ENCODE results near the gene NKIRAS1. TPM values are rescaled to one million over a fixed set of nuclear protein-coding genes. Genes with fewer than 3 reads are reported as not detected.

The NKIRAS1 gene
- total RNA-seq, 1 donor from 2014 or later = 30.9 TPM

DNA sequence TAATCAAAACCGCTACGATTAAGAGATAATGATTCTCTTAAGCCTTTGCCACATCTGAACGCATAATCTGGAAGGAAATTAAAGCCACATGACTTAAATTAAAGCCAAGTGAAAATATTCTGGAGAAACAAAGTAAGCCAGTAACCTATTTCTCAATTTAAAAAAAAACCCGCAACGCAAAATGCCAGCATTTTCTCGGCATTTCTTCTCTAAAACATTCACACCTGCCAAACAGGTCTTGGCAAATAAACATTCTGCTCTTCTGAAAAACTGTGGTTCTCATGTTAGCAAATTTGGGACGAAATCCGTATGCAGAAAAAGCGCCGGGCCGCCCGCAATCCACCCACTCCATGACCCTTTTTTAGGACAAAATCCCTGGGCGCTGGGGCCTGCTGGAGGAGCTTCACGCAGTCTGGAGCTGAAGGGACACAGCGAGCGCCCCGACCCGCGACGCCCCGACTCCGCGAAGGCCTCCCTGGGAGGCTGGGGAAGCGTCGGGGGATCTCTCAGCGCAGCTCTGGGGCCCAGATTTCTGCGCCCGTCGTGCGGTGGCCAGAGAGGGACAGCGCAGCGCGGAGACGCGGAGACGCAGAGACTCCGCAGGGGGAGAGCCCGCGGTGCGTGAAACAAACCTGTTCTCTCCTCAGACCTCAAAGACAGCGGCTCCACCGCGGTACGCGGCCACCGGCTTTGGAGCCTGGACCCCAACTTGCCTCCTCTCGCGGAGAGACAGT is 471 bp downstream of the NKIRAS1 start:
- Histone ChIP-seq H3F3A (ENCODE audit: low read depth) (peaks cover 35% of the 10 kb centered on the region), H3K4me3 (peak overlapping the region; percentile 88), H3K36me3 (peaks cover 19% of the 10 kb centered on the region), H3K4me1 (peaks cover 21% of the 10 kb centered on the region), H3K9me3 (ENCODE audit: low read depth) (no peaks in the 10 kb centered on the region), H3K79me2 (ENCODE audit: low read depth) (peaks cover 86% of the 10 kb centered on the region), H3K27ac (peak overlapping the region; percentile 29), H3K9ac (peak overlapping the region; percentile 70), H3K4me2 (peak overlapping the region; percentile 96), H4K20me1 (ENCODE audit: low read depth) (peaks cover 47% of the 10 kb centered on the region), H2AFZ (replicated peaks) (peak overlapping the region; percentile 59), H3K27me3 (no peaks in the 10 kb centered on the region)
- peaks cover 41% of the 10 kb centered on the region for H3K4me1 Mint-ChIP-seq
- H3K4me3 Mint-ChIP-seq = peak overlapping the region; percentile 99
- H3K27me3 Mint-ChIP-seq (ENCODE audit: insufficient read depth, low read depth) = peaks cover 2% of the 10 kb centered on the region
- TF ChIP-seq EZH2phosphoT487 (IDR thresholded peaks at IDR 0.05) (no peak), EZH2 (IDR thresholded peaks at IDR 0.05) (peak; percentile 22)
- H3K27ac Mint-ChIP-seq = peak overlapping the region; percentile 98
- H3K9me3 Mint-ChIP-seq = peaks cover 3% of the 10 kb centered on the region
- peaks cover 35% of the 10 kb centered on the region for H3K36me3 Mint-ChIP-seq
- no peak for DNase-seq (ENCODE audit: low spot score)

DNA sequence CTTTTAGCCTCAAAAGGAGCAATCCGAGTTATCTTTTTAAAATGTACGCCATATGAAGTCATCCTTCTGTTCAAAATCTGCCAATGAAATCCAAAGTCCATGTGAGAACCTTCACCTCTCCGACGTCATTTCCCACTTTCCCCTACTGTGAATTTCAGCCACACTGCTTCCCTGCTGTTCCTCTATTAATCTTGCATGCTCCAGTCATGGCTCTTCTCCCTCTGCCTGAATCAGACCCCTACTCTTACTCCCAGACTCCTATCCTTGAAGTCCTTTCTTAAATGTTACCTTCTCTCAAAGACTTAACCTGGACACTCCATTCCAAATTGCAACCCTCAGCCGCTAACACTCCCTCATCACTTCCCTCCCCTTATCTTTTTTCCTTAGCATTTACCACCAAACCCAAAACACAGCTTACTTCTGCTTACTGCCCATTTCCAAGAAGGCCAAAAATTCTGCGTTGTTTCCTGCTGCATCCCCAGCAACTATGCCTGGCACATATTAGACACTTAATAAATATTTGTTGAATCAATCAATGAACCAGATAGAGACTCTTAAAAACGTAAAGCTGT is 1.2 kb downstream of the NKIRAS1 start:
- TF ChIP-seq EZH2phosphoT487 (IDR thresholded peaks at IDR 0.05) (no peak), EZH2 (IDR thresholded peaks at IDR 0.05) (no peak)
- TF ChIP-seq, protein P1, sequence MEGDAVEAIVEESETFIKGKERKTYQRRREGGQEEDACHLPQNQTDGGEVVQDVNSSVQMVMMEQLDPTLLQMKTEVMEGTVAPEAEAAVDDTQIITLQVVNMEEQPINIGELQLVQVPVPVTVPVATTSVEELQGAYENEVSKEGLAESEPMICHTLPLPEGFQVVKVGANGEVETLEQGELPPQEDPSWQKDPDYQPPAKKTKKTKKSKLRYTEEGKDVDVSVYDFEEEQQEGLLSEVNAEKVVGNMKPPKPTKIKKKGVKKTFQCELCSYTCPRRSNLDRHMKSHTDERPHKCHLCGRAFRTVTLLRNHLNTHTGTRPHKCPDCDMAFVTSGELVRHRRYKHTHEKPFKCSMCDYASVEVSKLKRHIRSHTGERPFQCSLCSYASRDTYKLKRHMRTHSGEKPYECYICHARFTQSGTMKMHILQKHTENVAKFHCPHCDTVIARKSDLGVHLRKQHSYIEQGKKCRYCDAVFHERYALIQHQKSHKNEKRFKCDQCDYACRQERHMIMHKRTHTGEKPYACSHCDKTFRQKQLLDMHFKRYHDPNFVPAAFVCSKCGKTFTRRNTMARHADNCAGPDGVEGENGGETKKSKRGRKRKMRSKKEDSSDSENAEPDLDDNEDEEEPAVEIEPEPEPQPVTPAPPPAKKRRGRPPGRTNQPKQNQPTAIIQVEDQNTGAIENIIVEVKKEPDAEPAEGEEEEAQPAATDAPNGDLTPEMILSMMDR (IDR thresholded peaks at IDR 0.05) = no peak
- H3K4me3 ChIP-seq = peak overlapping the region; percentile 88
- DNase-seq (ENCODE audit: low spot score) = peak; percentile 21
- no peak overlapping the region for H2AFZ ChIP-seq (replicated peaks)
- peaks cover 28% of the 10 kb centered on the region for H3F3A ChIP-seq (ENCODE audit: low read depth)
- peaks cover 44% of the 10 kb centered on the region for H4K20me1 ChIP-seq (ENCODE audit: low read depth)
- Mint-ChIP-seq H3K27me3 (ENCODE audit: insufficient read depth, low read depth) (peaks cover 2% of the 10 kb centered on the region), H3K9me3 (peaks cover 3% of the 10 kb centered on the region), H3K27ac (peak overlapping the region; percentile 17), H3K4me3 (peak overlapping the region; percentile 99), H3K4me1 (peaks cover 41% of the 10 kb centered on the region), H3K36me3 (peaks cover 37% of the 10 kb centered on the region)
- peaks cover 21% of the 10 kb centered on the region for H3K4me1 ChIP-seq
- H3K79me2 ChIP-seq (ENCODE audit: low read depth) = peaks cover 93% of the 10 kb centered on the region
- H3K36me3 ChIP-seq = peaks cover 19% of the 10 kb centered on the region
- H3K27me3 ChIP-seq = no peaks in the 10 kb centered on the region
- H3K27ac ChIP-seq = no peak overlapping the region
- H3K4me2 ChIP-seq = peak overlapping the region; percentile 96
- H3K9ac ChIP-seq = peak overlapping the region; percentile 70
- H3K9me3 ChIP-seq (ENCODE audit: low read depth) = no peaks in the 10 kb centered on the region

DNA sequence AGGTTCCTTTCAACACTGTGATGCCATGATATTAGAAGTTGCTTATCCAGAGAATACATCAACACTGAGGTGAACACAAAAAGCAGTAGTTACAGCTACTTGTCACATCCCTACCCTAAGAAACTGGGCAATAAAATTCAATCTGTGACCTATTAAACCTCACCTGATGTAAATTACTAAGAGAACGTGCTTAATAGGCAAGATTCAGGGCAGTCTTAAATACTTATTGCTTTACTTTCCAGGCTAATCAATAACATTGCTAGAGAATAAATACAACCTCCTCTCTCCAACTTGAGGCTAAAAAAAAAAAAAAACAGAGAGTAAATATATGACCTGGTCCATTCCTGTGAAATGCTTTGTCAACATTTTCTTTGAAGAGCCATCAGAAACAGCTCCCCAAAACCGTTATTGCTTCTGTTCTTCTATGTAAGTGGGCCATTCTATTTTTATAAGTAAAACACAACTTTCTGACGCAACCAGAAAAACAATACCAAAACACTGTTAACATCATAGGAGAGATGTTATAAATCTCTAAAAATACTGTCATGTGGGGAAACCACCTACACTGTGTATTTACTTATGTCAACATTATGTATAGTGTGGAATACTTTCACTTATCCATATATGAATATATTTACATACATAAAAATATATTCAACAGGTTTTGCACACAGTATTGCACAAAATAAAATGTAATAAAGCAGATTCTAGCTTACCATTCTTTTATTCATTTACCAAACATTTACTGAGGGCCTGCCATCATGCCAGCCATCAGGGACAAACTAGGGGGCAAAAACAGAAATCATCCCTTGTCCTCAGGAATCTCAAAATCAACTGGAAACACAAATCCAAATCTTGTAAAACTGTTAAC is 2.7 kb downstream of the NKIRAS1 start:
- H3K27me3 Mint-ChIP-seq (ENCODE audit: insufficient read depth, low read depth) = peaks cover 2% of the 10 kb centered on the region
- peaks cover 3% of the 10 kb centered on the region for H3K9me3 Mint-ChIP-seq
- Histone ChIP-seq H3K27me3 (no peaks in the 10 kb centered on the region), H3K79me2 (ENCODE audit: low read depth) (peaks cover 81% of the 10 kb centered on the region), H4K20me1 (ENCODE audit: low read depth) (peaks cover 29% of the 10 kb centered on the region), H3K9ac (no peak overlapping the region), H3K36me3 (peaks cover 12% of the 10 kb centered on the region), H3K27ac (no peak overlapping the region), H3K4me2 (peak overlapping the region; percentile 96), H3F3A (ENCODE audit: low read depth) (peaks cover 13% of the 10 kb centered on the region), H3K4me3 (no peak overlapping the region), H2AFZ (replicated peaks) (no peak overlapping the region), H3K9me3 (ENCODE audit: low read depth) (no peaks in the 10 kb centered on the region), H3K4me1 (peaks cover 21% of the 10 kb centered on the region)
- no peak for DNase-seq (ENCODE audit: low spot score)
- peaks cover 33% of the 10 kb centered on the region for H3K4me1 Mint-ChIP-seq
- H3K36me3 Mint-ChIP-seq = peaks cover 31% of the 10 kb centered on the region
- H3K4me3 Mint-ChIP-seq = no peak overlapping the region
- no peak overlapping the region for H3K27ac Mint-ChIP-seq
- TF ChIP-seq, protein P1 (IDR thresholded peaks at IDR 0.05) = no peak
- TF ChIP-seq EZH2 (IDR thresholded peaks at IDR 0.05) (no peak), EZH2phosphoT487 (IDR thresholded peaks at IDR 0.05) (no peak)

Data from neural progenitor cell (in vitro differentiated cells).